ENCODE data around the gene EBF3. TPM values are rescaled to one million over a fixed set of nuclear protein-coding genes. Genes with fewer than 3 reads are reported as not detected.
A peak's percentile ranks its signal among the peaks of the same experiment; 100 is the strongest.

Gene EBF3
- total RNA-seq, 1 donor from 2014 or later, result 21.9 TPM

DNA sequence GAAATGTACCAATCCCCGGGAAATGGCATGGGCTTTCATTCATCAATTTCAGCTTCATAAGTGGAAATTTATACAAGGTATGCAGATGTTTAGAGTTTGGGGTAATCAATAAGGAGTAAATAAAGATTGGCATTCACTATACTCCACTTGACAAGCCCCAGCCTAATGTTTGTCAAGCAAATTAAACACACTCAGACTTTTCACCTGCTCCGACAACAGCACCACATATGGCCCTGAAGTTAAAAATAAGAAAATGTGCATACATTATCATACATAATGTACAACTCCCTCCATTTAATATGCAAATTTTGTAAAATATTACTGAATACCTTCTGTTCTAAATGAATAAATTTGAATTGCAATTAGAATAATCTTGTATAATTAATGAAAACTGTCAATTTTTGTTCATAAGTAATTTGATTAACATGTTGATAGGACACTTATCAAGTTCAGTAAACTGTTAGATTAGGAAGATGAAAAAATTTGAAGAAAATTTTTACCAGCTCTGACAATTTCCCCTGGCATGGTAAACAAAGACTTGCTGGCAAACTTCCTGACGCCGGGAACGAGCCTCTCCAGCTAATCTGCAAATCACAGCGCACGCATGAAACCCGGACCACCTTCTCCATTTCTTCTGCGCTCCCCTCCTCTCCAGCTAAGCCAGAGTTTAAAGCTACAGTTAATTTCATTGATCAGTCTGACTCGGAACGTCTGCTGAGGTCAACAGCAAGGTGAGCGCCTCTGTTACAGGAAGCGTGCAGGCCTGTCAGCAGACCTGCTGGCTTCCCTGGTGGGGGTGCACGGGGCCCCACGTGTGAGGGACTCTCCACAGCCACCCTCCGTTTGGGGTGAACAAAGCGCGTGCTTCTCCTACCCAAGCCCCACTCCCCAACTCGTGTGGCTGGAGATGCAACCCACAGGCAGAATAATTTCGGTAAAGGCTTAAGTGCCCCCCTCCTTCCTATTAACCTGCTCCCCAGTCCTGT is 70.7 kb downstream of the EBF3 start:
- DNase-seq (ENCODE audit: low read depth), result no peak

GRCh38 chr10:129892548-129893052 is 71.5 kb downstream of the EBF3 start:
- DNase-seq (ENCODE audit: low read depth), result peak; percentile 29

DNA sequence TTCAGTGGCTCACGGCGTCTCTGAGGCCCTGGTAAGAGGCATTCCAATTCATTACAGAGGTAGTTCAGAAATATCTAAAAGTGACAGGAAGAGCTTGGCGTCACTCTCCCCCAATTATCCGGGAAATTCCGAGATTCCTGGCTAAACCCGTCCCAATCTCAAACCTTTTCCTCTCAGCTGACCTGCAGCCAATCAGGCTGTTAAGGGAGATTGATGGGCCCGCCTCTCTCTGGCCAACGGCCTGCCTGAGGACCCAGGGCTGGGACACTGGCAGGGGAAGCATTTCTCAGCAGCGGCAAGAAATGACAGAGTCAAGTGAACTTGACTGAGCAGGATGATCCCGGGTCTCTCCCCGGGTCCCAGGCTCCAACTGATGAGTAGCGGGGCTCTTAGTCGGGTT is 72.3 kb downstream of the EBF3 start:
- no peak for DNase-seq (ENCODE audit: low read depth)

DNA sequence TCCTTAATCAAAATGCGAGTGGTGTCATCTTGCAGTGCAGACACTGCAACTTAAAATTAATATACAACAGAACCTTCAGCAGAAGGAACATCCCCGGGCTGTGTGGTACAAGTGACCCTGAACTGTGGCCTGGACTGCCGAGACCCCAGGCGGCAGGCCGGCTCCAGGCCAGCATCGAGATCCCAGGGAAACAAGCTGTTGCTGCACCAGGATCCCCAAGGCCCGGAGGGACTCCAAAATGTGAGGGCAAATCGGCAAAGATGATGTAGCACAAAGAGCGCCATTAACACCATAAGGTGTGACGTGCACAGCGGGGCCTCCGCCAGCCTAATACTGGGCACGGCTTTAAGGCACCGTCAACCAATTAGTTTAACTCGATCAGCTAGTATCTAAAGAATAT is 73.9 kb downstream of the EBF3 start:
- no peak for DNase-seq (ENCODE audit: low read depth)

DNA sequence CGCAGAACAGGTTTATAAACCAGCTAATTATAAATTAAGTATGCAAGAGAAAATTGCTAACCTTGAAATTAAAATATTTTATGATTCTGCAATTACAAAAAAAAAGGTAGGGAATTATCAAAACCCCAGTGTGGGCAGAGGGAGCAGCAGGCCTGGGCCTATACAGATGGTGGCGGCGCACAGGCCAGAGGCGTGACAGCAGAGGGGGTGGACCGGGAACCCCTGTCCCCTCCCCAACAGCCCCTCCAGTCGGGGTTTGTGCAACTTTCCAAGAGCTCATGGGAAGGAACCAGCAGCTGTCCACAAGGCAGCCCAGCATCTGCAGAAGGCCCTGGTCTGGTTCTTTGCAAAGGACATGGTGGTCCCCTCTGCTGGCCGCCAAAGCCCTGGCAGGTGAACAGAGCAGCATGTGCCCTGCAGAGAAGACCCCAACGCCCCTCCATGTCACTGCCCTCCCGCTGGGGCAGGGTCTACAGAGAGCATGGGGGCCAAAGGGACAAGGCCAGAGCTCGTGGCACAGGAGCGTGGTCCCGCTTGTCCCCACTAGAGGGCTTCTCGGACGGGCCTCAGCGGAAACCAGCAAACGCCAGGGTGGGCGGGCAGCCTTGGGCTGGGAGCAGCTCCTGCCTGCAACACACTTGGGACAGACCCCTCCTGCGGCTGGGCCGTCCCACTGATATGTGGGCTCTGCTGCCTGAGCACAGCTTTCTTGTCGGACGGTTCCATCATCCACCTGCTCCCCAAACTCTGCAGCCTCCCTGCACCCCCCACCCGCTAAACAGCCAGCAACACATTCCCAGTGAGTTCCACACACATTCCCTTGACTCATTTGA is 75.1 kb downstream of the EBF3 start:
- peak; percentile 82 for DNase-seq (ENCODE audit: low read depth)

- DNase-seq (ENCODE audit: low read depth), result no peak
Observed at GRCh38 chr10:129887986-129888783, 75.9 kb downstream of the EBF3 start.

GRCh38 chr10:129887381-129887905 is 76.6 kb downstream of the EBF3 start:
- no peak for DNase-seq (ENCODE audit: low read depth)

DNA sequence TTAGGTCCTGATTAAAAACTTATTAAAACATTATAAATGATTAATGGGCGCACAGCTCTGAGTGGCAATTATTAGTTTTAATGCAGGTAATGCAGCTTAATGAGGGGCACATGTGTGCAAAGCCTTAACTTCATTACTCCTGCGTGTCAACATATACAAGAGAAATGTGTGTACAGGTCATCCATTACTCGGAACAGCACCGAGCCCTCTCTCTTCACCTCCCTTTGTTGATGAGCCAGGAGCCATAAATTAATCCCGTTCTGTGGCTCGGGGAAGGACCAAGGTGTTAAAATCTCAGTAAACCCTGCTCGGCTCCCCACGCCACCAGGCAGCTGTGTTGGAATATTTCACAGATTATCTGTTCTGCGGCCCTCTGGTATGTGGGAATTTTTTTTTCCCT is 77.8 kb downstream of the EBF3 start:
- DNase-seq (ENCODE audit: low read depth), result no peak

GRCh38 chr10:129885526-129885925 is 78.5 kb downstream of the EBF3 start:
- DNase-seq (ENCODE audit: low read depth), result no peak

DNA sequence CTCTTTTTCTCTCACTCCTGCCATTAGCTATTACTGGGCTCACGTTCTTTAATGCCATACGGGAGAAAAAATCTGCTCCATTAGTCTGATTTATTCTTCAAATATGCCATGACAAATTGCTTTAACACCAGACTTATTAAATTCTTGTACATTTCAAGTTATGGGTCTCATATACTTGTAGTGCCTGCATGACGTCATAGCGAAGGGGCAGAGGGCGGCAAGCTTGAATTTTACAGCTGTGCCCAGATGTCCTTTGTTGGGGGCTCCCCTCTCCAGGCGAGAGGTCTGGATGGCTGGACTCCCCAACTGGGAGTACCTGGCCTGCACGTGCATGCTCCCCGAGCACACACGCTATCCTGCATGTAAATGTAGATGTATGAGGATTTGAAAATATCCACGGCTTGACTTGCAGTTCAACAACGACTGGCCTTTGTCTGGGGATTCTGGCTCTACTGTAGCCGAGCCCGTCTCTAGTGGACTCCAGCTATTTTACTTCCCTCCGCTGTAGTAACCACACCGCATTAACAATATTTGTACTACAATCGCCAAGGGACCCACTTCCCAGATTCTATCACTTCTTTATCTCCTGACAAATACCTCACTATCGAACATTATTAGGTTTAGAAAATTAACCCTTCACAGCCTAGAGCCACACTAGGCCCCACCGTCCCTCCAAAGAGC is 79.5 kb downstream of the EBF3 start:
- DNase-seq (ENCODE audit: low read depth), result no peak

DNA sequence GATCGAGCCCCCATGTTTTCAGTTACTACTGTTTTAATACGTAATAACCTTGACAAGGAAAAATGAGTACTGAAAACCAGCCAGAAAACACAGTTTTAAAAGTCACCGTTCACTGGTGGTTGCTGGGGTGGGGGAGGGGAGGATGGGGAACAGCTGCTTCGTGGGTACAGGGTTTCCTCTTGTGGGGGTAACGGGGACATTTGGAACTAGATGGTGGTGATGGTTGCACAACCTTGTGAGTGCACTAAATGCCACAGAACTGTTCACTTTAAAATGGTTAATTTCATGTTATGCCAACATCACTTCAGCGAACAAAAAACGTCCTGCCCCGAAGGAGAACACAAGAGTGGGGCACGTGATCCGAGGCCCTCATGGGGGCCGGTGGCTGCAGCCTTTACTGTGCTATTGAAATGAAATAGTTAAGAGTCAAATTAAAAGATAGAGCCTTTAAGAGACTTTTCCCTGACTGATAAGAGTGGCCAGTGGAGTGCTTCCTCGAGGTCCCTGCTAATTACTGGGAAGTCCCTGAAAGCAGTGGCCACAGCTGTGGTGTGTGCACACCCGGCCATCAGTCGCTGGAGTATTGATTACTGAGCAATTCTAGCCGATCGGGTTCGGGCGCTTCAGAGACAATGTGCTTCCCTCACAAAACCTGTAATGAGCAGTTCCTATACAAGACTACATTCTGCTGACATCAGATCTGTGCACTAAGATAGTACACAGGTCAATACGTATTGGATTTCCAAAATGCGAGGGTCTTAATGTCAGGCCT is 80.3 kb downstream of the EBF3 start:
- DNase-seq (ENCODE audit: low read depth), result peak; percentile 39

DNA sequence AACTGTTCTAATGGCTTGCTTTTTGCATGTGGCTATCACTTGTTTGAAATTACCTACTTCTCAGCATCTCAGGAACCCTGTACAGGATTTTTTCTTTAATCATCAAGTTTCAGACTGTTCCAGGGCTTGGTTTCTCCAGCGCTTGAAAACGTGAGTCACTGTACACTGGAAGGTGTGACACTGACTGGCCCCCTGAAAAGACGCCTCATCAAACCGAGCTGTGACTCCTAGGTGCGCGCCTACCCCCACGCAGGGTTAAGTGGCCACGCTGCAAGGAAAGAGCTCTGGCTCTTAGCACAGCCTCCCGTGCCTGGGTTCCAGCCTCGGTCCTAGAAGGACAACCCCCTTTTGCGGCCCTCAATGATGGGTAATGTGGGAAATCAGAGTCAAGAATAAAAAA is 81.0 kb downstream of the EBF3 start:
- DNase-seq (ENCODE audit: low read depth), result no peak

GRCh38 chr10:129882291-129883010 is 81.6 kb downstream of the EBF3 start:
- no peak for DNase-seq (ENCODE audit: low read depth)

GRCh38 chr10:129881641-129882040 is 82.4 kb downstream of the EBF3 start:
- peak; percentile 69 for DNase-seq (ENCODE audit: low read depth)

GRCh38 chr10:129880191-129880870 is 83.7 kb downstream of the EBF3 start:
- no peak for DNase-seq (ENCODE audit: low read depth)

DNA sequence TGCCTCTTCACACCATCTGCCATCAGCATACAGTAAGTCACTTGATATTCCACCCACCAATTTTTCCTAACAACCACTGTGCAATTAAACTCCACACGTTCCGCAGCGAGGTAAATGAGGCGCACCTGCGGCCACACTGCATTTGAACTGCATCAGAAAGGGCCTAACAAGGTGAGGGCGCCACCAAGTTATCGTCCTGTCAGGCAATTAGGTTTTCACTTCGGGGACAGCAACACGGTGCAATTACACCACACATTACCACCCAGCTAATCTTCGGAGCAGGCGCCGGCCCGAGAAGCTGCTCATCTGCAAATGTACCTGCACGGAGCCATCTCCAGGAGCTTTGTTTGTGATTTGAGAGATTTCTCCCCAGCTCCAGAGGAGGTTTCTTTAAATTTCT is 84.4 kb downstream of the EBF3 start:
- DNase-seq (ENCODE audit: low read depth), result no peak

DNA sequence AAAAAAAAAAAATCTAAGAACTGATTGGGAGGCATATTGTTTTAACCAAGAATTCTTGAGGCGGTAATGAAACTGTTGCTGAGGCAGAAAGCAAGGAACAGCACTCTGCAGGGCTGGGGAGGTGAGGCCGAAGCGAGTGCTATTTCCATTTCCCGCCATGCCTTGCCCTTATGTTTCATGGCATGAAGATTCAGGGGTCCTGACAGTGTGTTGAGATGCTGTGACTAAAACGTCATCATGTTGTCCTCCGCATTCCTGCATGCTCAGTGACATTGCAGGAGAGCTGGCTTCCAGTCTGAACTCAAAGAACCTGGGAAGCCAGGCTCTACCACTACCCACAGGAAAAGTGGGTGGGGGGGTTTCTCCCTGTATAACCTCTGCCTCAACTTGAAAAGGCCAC is 85.2 kb downstream of the EBF3 start:
- DNase-seq (ENCODE audit: low read depth), result no peak

- peak; percentile 33 for DNase-seq (ENCODE audit: low read depth)
Observed at GRCh38 chr10:129877773-129878371, 86.2 kb downstream of the EBF3 start.

Data from myocyte (in vitro differentiated cells).